Caco-2 (cell line): ENCODE measurements around the gene RHBDF2. TPM values are rescaled to one million over a fixed set of nuclear protein-coding genes. Genes with fewer than 3 reads are reported as not detected.

Experiments used
- BruUV-seq: library from RNA; stranded (reverse); fragments of 400-500 nt; replicated peaks from 2 replicates; lab custom pipeline; 2021; lab: Mats Ljungman, UMichigan
- CTCF ChIA-PET: fragments of 300-600 bp; sonication (Branson Sonifier 250); formaldehyde crosslinking; loops from one replicate; lab custom pipeline; 2022; ENCODE audit warnings: antibody characterized with exemption; lab: Charles Lee
- POLR2A ChIA-PET: fragments of 300-600 bp; sonication (Branson Sonifier 250); formaldehyde crosslinking; loops from one replicate; lab custom pipeline; 2022; ENCODE audit warnings: antibody characterized with exemption; lab: Charles Lee
- DNase-seq, 2 experiments: peaks; one replicate each; pipeline versions ENCODE4 v3.0.0 to v3.0.0-alpha.2; 2020 to 2022
- H3K27me3 ChIP-seq: replicated peaks from 2 replicates; pipeline ENCODE4 v1.6.0; 2011; ENCODE audit warnings: low read length; ENCODE audit not compliant: control insufficient read depth, insufficient read depth
- H3K36me3 ChIP-seq: 2 replicates; pipeline ENCODE4 v1.5.1; 2011; ENCODE audit warnings: low read length; ENCODE audit not compliant: control insufficient read depth, insufficient read depth
- H3K4me1 ChIP-seq: fragments of 250-450 bp; sonication (Bioruptor Pico); 2 replicates; pipeline ENCODE4 v1.5.1; 2020; ENCODE audit warnings: mild to moderate bottlenecking
- H3K4me3 ChIP-seq: 2 replicates; pipeline ENCODE4 v1.5.1; 2011; ENCODE audit warnings: low read depth, mild to moderate bottlenecking, control low read depth, low read length
- H3K9me3 ChIP-seq: fragments of 250-450 bp; sonication (Bioruptor Pico); 2 replicates; pipeline ENCODE4 v1.5.1; 2020; ENCODE audit warnings: mild to moderate bottlenecking, moderate library complexity
- H3K27ac Mint-ChIP-seq: one replicate; pipeline ENCODE4 v1.8.0; 2022; ENCODE audit warnings: mixed read lengths; ENCODE audit not compliant: unreplicated experiment
- H3K27me3 Mint-ChIP-seq: one replicate; pipeline ENCODE4 v1.8.0; 2022; ENCODE audit warnings: mixed read lengths; ENCODE audit not compliant: insufficient read depth, unreplicated experiment
- H3K36me3 Mint-ChIP-seq: one replicate; pipeline ENCODE4 v1.8.0; 2022; ENCODE audit warnings: mild to moderate bottlenecking, mixed read lengths; ENCODE audit not compliant: insufficient read depth, unreplicated experiment
- H3K4me1 Mint-ChIP-seq: one replicate; pipeline ENCODE4 v1.8.0; 2022; ENCODE audit warnings: low read depth, mixed read lengths; ENCODE audit not compliant: unreplicated experiment
- H3K4me3 Mint-ChIP-seq: one replicate; pipeline ENCODE4 v1.8.0; 2022; ENCODE audit warnings: mild to moderate bottlenecking, moderate library complexity, mixed read lengths; ENCODE audit not compliant: unreplicated experiment
- H3K9me3 Mint-ChIP-seq: one replicate; pipeline ENCODE4 v1.8.0; 2022; ENCODE audit warnings: mixed read lengths; ENCODE audit not compliant: unreplicated experiment
- CTCF ChIP-seq, 2 experiments: fragments of 200-600 bp in 1 of 2; IDR thresholded peaks; 1 replicate in 1 of 2; 2 replicates in 1 of 2; pipeline versions ENCODE4 v1.5.1 to v1.8.0; 2011 to 2022; ENCODE audit warnings: antibody characterized with exemption in 1 of 2, control low read depth in 1 of 2, inconsistent platforms in 1 of 2, low read depth in 1 of 2, low read length in 1 of 2, mild to moderate bottlenecking in 1 of 2, moderate library complexity in 1 of 2; ENCODE audit not compliant: insufficient read depth in 1 of 2, severe bottlenecking in 1 of 2, unreplicated experiment in 1 of 2
- intact Hi-C: fragments of 100-400 bp; cut with micrococcal nuclease; formaldehyde crosslinking; loops from one replicate; pipeline ENCODE4 v1.10.0; 2022; ENCODE audit not compliant: unreplicated experiment
- total RNA-seq: library from RNA; stranded (reverse); gene quantifications from 2 replicates; pipeline ENCODE4 v1.2.3, GENCODE V29; 2022

Gene RHBDF2
- total RNA-seq, 1 experiment from 2014 or later, result 33.8 TPM

- no peaks in the 10 kb centered on the region for H3K9me3 Mint-ChIP-seq
- H3K36me3 Mint-ChIP-seq, result peaks cover 5% of the 10 kb centered on the region
- Histone ChIP-seq H3K9me3 (no peaks in the 10 kb centered on the region), H3K27me3 (no peaks in the 10 kb centered on the region), H3K4me3 (no peak overlapping the region), H3K36me3 (no peaks in the 10 kb centered on the region), H3K4me1 (peaks cover 9% of the 10 kb centered on the region)
- TF ChIP-seq CTCF (IDR thresholded peaks at IDR 0.05; ENCODE audit: insufficient read depth in 1 of 2, low read depth in 1 of 2, low read length in 1 of 2, severe bottlenecking in 1 of 2, unreplicated experiment in 1 of 2), result no peak
- H3K27ac Mint-ChIP-seq, result no peak overlapping the region
- intact Hi-C loops, result no loop called here
- POLR2A ChIA-PET, result no interaction called here
- CTCF ChIA-PET, result no interaction called here
- H3K4me3 Mint-ChIP-seq, result no peak overlapping the region
- peaks cover 8% of the 10 kb centered on the region for H3K4me1 Mint-ChIP-seq
- no peaks in the 10 kb centered on the region for H3K27me3 Mint-ChIP-seq
- BruUV-seq, result no TSS peak
- DNase-seq, result no peak
These were observed 41.8 kb upstream of the RHBDF2 start for GRCh38 chr17:76542984-76543383.

DNA sequence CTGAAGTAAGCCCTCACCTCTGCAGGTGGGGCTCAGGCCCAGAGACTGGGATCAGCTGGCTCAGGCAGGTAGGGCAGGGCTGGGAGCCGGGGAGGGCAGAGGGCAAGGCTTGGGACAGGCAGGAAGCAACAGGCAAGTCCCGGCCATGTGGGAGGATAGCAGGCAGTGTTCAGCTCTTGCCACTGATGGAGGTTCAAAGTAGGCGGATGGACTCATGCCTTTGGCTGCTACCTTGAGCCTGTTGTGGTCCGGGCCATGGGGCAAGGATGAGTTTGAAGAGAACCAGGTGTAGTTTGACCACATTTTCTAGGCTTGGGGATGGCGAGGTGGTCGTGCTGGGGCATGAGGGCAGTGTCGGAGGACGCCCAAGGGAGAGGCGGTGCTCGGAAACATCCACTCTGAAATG, 41.3 kb upstream of the RHBDF2 start:
- intact Hi-C loops, result no loop called here
- no peaks in the 10 kb centered on the region for H3K9me3 Mint-ChIP-seq
- H3K36me3 ChIP-seq, result no peaks in the 10 kb centered on the region
- H3K27me3 Mint-ChIP-seq, result no peaks in the 10 kb centered on the region
- H3K4me1 Mint-ChIP-seq, result peaks cover 8% of the 10 kb centered on the region
- no peak overlapping the region for H3K4me3 ChIP-seq
- H3K27ac Mint-ChIP-seq, result no peak overlapping the region
- POLR2A ChIA-PET, result no interaction called here
- DNase-seq, result no peak
- peaks cover 9% of the 10 kb centered on the region for H3K4me1 ChIP-seq
- H3K36me3 Mint-ChIP-seq, result peaks cover 5% of the 10 kb centered on the region
- no peak overlapping the region for H3K4me3 Mint-ChIP-seq
- TF ChIP-seq CTCF (IDR thresholded peaks at IDR 0.05; ENCODE audit: insufficient read depth in 1 of 2, low read depth in 1 of 2, low read length in 1 of 2, severe bottlenecking in 1 of 2, unreplicated experiment in 1 of 2), result no peak
- no peaks in the 10 kb centered on the region for H3K9me3 ChIP-seq
- BruUV-seq, result no TSS peak
- no peaks in the 10 kb centered on the region for H3K27me3 ChIP-seq
- CTCF ChIA-PET, result no interaction called here

GRCh38 chr17:76541739-76542454, 40.7 kb upstream of the RHBDF2 start:
- intact Hi-C loops, result no loop called here
- Mint-ChIP-seq H3K4me1 (peaks cover 8% of the 10 kb centered on the region), H3K27me3 (no peaks in the 10 kb centered on the region), H3K9me3 (no peaks in the 10 kb centered on the region), H3K4me3 (no peak overlapping the region), H3K27ac (peak overlapping the region; percentile 44), H3K36me3 (peaks cover 5% of the 10 kb centered on the region)
- no peak for TF ChIP-seq CTCF (IDR thresholded peaks at IDR 0.05; ENCODE audit: insufficient read depth in 1 of 2, low read depth in 1 of 2, low read length in 1 of 2, severe bottlenecking in 1 of 2, unreplicated experiment in 1 of 2)
- no peaks in the 10 kb centered on the region for H3K27me3 ChIP-seq
- no peaks in the 10 kb centered on the region for H3K36me3 ChIP-seq
- no peak for DNase-seq
- H3K4me1 ChIP-seq, result peaks cover 9% of the 10 kb centered on the region
- no peaks in the 10 kb centered on the region for H3K9me3 ChIP-seq
- ChIA-PET CTCF (no interaction called here), POLR2A (no interaction called here)
- no peak overlapping the region for H3K4me3 ChIP-seq
- no TSS peak for BruUV-seq
